K562 (cell line): ENCODE data around the gene GALNT12. TPM values are rescaled to one million over a fixed set of nuclear protein-coding genes. Genes with fewer than 3 reads are reported as not detected.

Source experiments
- ATAC-seq: fragments of 200-7000 bp; cut with Tn5 transposase; 3 replicates; pipeline ENCODE4 v1.9.1; 2020; ENCODE audit warnings: moderate library complexity
- BruUV-seq: library from RNA; stranded (reverse); fragments of 400-500 nt; replicated peaks from 2 replicates; lab custom pipeline; 2021; lab: Mats Ljungman, UMichigan
- CTCF ChIA-PET: fragments of 300-600 bp; formaldehyde crosslinking; extraction: SDS; loops from one replicate; lab custom pipeline; 2021; ENCODE audit warnings: low intra/inter-chr PET ratio; lab: Yijun Ruan, JAX
- POLR2A ChIA-PET: fragments of 300-600, 350-650 bp; sonication (Branson Sonifier 250); formaldehyde crosslinking; extraction: SDS; loops from one replicate; lab custom pipeline; 2021; ENCODE audit warnings: antibody characterized with exemption, inconsistent platforms; lab: Yijun Ruan, JAX
- DNase-seq, 4 experiments: peaks; one replicate each; pipeline versions ENCODE4 v3.0.0 to v3.0.0-alpha.2; 2011 to 2018; ENCODE audit warnings: low spot score in 3 of 4, mixed read lengths in 3 of 4; ENCODE audit errors: extremely low read depth in 1 of 4
- FAIRE-seq: peaks from 2 replicates; lab custom pipeline; 2011; peaks lifted over from hg19 to GRCh38; lab: Jason Lieb, UNC
- H2AFZ ChIP-seq: 2 replicates; pipeline ENCODE4 v1.6.0; 2011; ENCODE audit warnings: low read depth, low read length, control low read depth, inconsistent platforms
- H3K27ac ChIP-seq: fragments of 200-600 bp; 3 replicates; pipeline ENCODE4 v1.8.0; 2011; ENCODE audit warnings: low read depth, mild to moderate bottlenecking, control low read depth, inconsistent platforms, low read length, moderate library complexity, mixed read lengths; ENCODE audit errors: extremely low read depth
- H3K27me3 ChIP-seq, 2 experiments: fragments of 300-600 bp in 1 of 2; 2 replicates in 1 of 2; 3 replicates in 1 of 2; pipeline versions ENCODE4 v1.6.0 to v1.8.0; 2011; ENCODE audit warnings: inconsistent platforms in 2 of 2, low read length in 2 of 2, mild to moderate bottlenecking in 1 of 2, mixed read lengths in 1 of 2, moderate library complexity in 1 of 2; ENCODE audit not compliant: control insufficient read depth in 2 of 2, insufficient read depth in 2 of 2
- H3K36me3 ChIP-seq: fragments of 300-600 bp; 3 replicates; pipeline ENCODE4 v1.8.0; 2011; ENCODE audit warnings: mild to moderate bottlenecking, low read length, inconsistent platforms; ENCODE audit not compliant: control insufficient read depth, insufficient read depth
- H3K4me1 ChIP-seq, 2 experiments: fragments of 200-600 bp in 1 of 2; replicated peaks in 1 of 2; 2 replicates in 1 of 2; 3 replicates in 1 of 2; pipeline versions ENCODE4 v1.5.1 to v1.8.0; 2011; ENCODE audit warnings: inconsistent platforms in 2 of 2, low read length in 2 of 2, mild to moderate bottlenecking in 1 of 2, mixed read lengths in 1 of 2, moderate library complexity in 1 of 2; ENCODE audit not compliant: control insufficient read depth in 2 of 2, insufficient read depth in 2 of 2
- H3K4me2 ChIP-seq: 2 replicates; pipeline ENCODE4 v1.6.1; 2011; ENCODE audit warnings: low read length, control low read depth, inconsistent platforms, mixed read lengths; ENCODE audit not compliant: insufficient read depth
- H3K4me3 ChIP-seq: fragments of 200-600 bp; sonication (generic), shearing (Covaris generic); 2 replicates; pipeline ENCODE4 v1.5.1; 2016; ENCODE audit warnings: control low read depth, inconsistent platforms
- H3K79me2 ChIP-seq: fragments of 200-600 bp; 3 replicates; pipeline ENCODE4 v1.8.0; 2011; ENCODE audit warnings: low read length, inconsistent platforms; ENCODE audit not compliant: control insufficient read depth, insufficient read depth
- H3K9ac ChIP-seq, 2 experiments: 2 replicates each; pipeline versions ENCODE4 v1.6.0 to v1.6.1; 2011; ENCODE audit warnings: low read depth in 2 of 2, low read length in 2 of 2, control low read depth in 1 of 2, inconsistent platforms in 1 of 2, mild to moderate bottlenecking in 1 of 2, mixed read lengths in 1 of 2; ENCODE audit not compliant: insufficient read depth in 1 of 2
- H3K9me1 ChIP-seq: one replicate; pipeline ENCODE4 v1.6.0; 2011; ENCODE audit warnings: inconsistent platforms, mild to moderate bottlenecking, low read length, moderate library complexity; ENCODE audit not compliant: control insufficient read depth, insufficient read depth
- H3K9me3 ChIP-seq: replicated peaks from 2 replicates; pipeline ENCODE4 v1.5.1; 2011; ENCODE audit warnings: low read depth, low read length, inconsistent platforms; ENCODE audit not compliant: control insufficient read depth, insufficient read depth
- H4K20me1 ChIP-seq: replicated peaks from 2 replicates; pipeline ENCODE4 v1.6.1; 2011; ENCODE audit warnings: low read length, inconsistent platforms, mixed read lengths; ENCODE audit not compliant: control insufficient read depth, insufficient read depth
- CHD4 ChIP-seq: fragments of 200-600 bp; sonication (generic); IDR thresholded peaks from 3 replicates; pipeline ENCODE4 v1.6.1; 2012; ENCODE audit warnings: low read depth, mild to moderate bottlenecking, mixed read lengths, low read length, inconsistent platforms; ENCODE audit not compliant: insufficient read depth, insufficient replicate concordance, poor library complexity, severe bottlenecking
- EWSR1 ChIP-seq: fragments of 450-650 bp; IDR thresholded peaks from 2 replicates; pipeline ENCODE4 v1.6.1; 2018; ENCODE audit warnings: borderline replicate concordance, mild to moderate bottlenecking, low read depth, moderate library complexity; ENCODE audit not compliant: partially characterized antibody
- HDAC1 ChIP-seq, 2 experiments: fragments of 450-650 bp; IDR thresholded peaks; 2 replicates each; pipeline ENCODE4 v1.6.1; 2016 to 2017; ENCODE audit warnings: inconsistent platforms in 1 of 2, mild to moderate bottlenecking in 1 of 2, moderate library complexity in 1 of 2
- KAT7 ChIP-seq: sonication (generic); formaldehyde crosslinking; IDR thresholded peaks from 2 replicates; pipeline ENCODE4 v1.8.0; 2022; ENCODE audit warnings: missing genetic modification reagents, mild to moderate bottlenecking, borderline replicate concordance
- LCOR ChIP-seq: sonication (generic); formaldehyde crosslinking; IDR thresholded peaks from 2 replicates; pipeline ENCODE4 v1.8.0; 2022; ENCODE audit warnings: mild to moderate bottlenecking, missing genetic modification reagents
- MEIS2 ChIP-seq: fragments of 450-650 bp; IDR thresholded peaks from 2 replicates; pipeline ENCODE4 v1.6.1; 2014; ENCODE audit warnings: mild to moderate bottlenecking; ENCODE audit not compliant: partially characterized antibody
- MYBL2 ChIP-seq, 2 experiments: fragments of 450-650 bp in 1 of 2; sonication (generic) in 1 of 2; formaldehyde crosslinking in 1 of 2; IDR thresholded peaks; 2 replicates each; pipeline versions ENCODE4 v1.6.1 to v1.8.1; 2017 to 2022; ENCODE audit warnings: borderline replicate concordance in 1 of 2, inconsistent platforms in 1 of 2, low read depth in 1 of 2, mild to moderate bottlenecking in 1 of 2, missing genetic modification reagents in 1 of 2, moderate library complexity in 1 of 2
- RBM34 ChIP-seq: fragments of 200-400 bp; formaldehyde crosslinking; IDR thresholded peaks from 2 replicates; pipeline ENCODE4 v1.6.1; 2018; ENCODE audit warnings: low read length, borderline replicate concordance; ENCODE audit not compliant: insufficient read depth
- ZNF77 ChIP-seq: fragments of 250-450 bp; sonication (Bioruptor Pico); IDR thresholded peaks from 2 replicates; pipeline ENCODE4 v1.5.0; 2020
- WGBS: fragments of 100-300 bp; shearing (Covaris generic); methylation state at CpG from one replicate; pipeline ENCODE4 v1.1.6; 2016; ENCODE audit warnings: low coverage, mixed read lengths; ENCODE audit not compliant: insufficient coverage; ENCODE audit errors: missing lambda C conversion rate; 5-methylcytosine and 5-hydroxymethylcytosine counted together
- in situ Hi-C: fragments of 300-500 bp; cut with MboI; formaldehyde crosslinking; loops from 4 replicates; pipeline ENCODE4 v1.15.0; 2018; ENCODE audit warnings: inconsistent platforms, mixed read lengths
- intact Hi-C: fragments of 100-400 bp; cut with micrococcal nuclease; formaldehyde crosslinking; loops from 2 replicates; pipeline ENCODE4 v1.14.2; 2022
- polyA plus RNA-seq, 8 experiments: library from polyadenylated mRNA; depleted of rRNA in 4 of 8; stranded (reverse) in 5 of 8; unstranded in 3 of 8; fragments of >200 nt; fragmentation: Nextera tagmentation in 2 of 8; fragmentation: Illumina TruSeq in 1 of 8; extraction: Ambion mirVana in 2 of 8; extraction: Trizol in 1 of 8; gene quantifications; 2 replicates each; pipeline versions ENCODE4 v1.2.1 to v1.2.3, GENCODE V29; 2011 to 2014; ENCODE audit warnings: inconsistent platforms in 1 of 8, missing spikeins in 1 of 8
- total RNA-seq, 7 experiments: library from RNA; depleted of rRNA in 6 of 7; stranded (reverse); fragments of >200 nt in 6 of 7; fragmentation: Illumina TruSeq in 2 of 7; extraction: Trizol in 2 of 7; gene quantifications; 2 replicates each; pipeline versions ENCODE4 v1.2.1 to v1.2.3, GENCODE V29; 2011 to 2021; ENCODE audit warnings: low replicate concordance in 1 of 7
- TF ChIP-seq, protein P1 (sequence below): fragments of 200-800 bp; sonication (Bioruptor generic); IDR thresholded peaks from 2 replicates; pipeline ENCODE4 v1.6.1; 2017; ENCODE audit warnings: missing genetic modification characterization, missing compliant biosample characterization

GALNT12 gene
- total and polyA plus RNA-seq, 9 of the 15 experiments (the other 6 are each of a cell fraction or from before 2014, with no cell fraction given) = 29.7 to 82.9 (median 44.2) TPM

DNA sequence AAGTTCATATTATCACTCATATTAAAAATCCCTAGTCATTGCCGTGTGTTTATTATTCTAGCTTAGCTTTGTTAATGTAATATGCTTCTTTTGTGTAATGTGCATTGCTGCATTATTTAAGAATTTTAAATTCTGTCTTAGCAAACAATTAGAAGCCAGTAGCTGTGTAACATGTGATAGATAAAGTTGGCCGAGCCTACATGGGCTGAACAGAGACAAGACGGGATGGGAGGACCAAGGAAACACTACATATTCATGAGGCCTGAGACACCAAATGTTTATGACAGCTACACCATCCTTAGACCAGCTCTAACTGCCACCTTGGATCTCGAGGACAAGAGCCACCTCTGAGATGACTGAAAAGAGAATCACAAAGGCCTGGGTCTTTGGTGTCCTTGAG is 85.2 kb downstream of the GALNT12 start:
- H3K4me2 ChIP-seq = no peak overlapping the region
- no TSS peak for BruUV-seq
- H3K4me3 ChIP-seq = no peak overlapping the region
- in situ Hi-C loops = no loop called here
- DNase-seq = no peak
- 0 out of 2 replicates have a peak, but pooled peaks cover 3% of the 10 kb centered on the region for H3K9me3 ChIP-seq
- intact Hi-C loops = no loop called here
- POLR2A ChIA-PET = interaction anchor here (0.6 to 1.3 kb wide), 3 partner anchors 16 to 280 kb away, joined by 3 to 4 read pairs (median 3); no protein-coding TSS in a partner anchor
- H3K79me2 ChIP-seq = no peaks in the 10 kb centered on the region
- 35% methylated on average over 4 of the region's 4 CpGs for WGBS
- no peaks in the 10 kb centered on the region for H3K27me3 ChIP-seq
- peak overlapping the region; percentile 27 for H2AFZ ChIP-seq
- no peaks in the 10 kb centered on the region for H4K20me1 ChIP-seq
- peak; percentile 39; the same call in 1 of the 3 replicates for ATAC-seq
- H3K36me3 ChIP-seq = no peaks in the 10 kb centered on the region
- H3K9me1 ChIP-seq = no peaks in the 10 kb centered on the region
- H3K4me1 ChIP-seq = peaks cover 0 to 23% of the 10 kb centered on the region in 2 experiments; a peak in 4 of 5 replicates
- no peak overlapping the region for H3K27ac ChIP-seq
- FAIRE-seq = no peak
- no peak for TF ChIP-seq MYBL2 (IDR thresholded peaks at IDR 0.05; ENCODE audit: low read depth)
- no peak for TF ChIP-seq MYBL2 (CRISPR knock-in tag; IDR thresholded peaks at IDR 0.05; ENCODE audit: borderline replicate concordance)
- TF ChIP-seq, protein P1, sequence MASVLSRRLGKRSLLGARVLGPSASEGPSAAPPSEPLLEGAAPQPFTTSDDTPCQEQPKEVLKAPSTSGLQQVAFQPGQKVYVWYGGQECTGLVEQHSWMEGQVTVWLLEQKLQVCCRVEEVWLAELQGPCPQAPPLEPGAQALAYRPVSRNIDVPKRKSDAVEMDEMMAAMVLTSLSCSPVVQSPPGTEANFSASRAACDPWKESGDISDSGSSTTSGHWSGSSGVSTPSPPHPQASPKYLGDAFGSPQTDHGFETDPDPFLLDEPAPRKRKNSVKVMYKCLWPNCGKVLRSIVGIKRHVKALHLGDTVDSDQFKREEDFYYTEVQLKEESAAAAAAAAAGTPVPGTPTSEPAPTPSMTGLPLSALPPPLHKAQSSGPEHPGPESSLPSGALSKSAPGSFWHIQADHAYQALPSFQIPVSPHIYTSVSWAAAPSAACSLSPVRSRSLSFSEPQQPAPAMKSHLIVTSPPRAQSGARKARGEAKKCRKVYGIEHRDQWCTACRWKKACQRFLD (CRISPR knock-in tag) = 0 out of 2 replicates have a peak, but pooled peaks have one; percentile 48
- CTCF ChIA-PET = no interaction called here
- H3K9ac ChIP-seq = no peak overlapping the region

DNA sequence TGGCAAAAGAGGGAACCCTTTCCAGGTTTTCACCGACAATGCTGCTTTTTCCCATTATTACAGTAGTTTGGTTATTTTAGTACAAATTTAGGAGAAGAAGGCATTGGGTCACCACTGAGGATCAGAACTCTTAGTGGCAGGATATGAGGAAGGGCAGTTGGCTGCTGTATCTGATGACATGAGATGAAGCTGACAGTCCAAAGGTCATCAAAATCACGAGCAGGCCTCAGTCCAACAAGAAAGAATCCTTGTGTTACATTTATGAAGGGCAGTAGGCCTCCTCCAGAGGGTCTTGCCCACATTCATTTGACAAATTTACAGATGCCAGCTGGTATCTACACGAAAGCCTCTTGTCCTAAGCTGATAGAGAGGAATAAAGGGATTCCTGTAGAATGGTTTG is 86.7 kb downstream of the GALNT12 start:
- in situ Hi-C loops = no loop called here
- no TSS peak for BruUV-seq
- H3K9me1 ChIP-seq = no peaks in the 10 kb centered on the region
- peaks cover 0 to 9% of the 10 kb centered on the region in 2 experiments; a peak in 4 of 5 replicates for H3K4me1 ChIP-seq
- no peaks in the 10 kb centered on the region for H4K20me1 ChIP-seq
- no peak overlapping the region for H3K9ac ChIP-seq
- ATAC-seq (no peak), FAIRE-seq (no peak)
- CTCF ChIA-PET = no interaction called here
- H2AFZ ChIP-seq = no peak overlapping the region
- 35% methylated on average over 3 of the region's 3 CpGs for WGBS
- POLR2A ChIA-PET = no interaction called here
- H3K4me2 ChIP-seq = no peak overlapping the region
- TF ChIP-seq RBM34 (no peak), KAT7 (CRISPR knock-in tag) (no peak), MEIS2 (no peak), ZNF77 (CRISPR knock-in tag) (no peak), HDAC1 (IDR thresholded peaks at IDR 0.05) (no peak), LCOR (CRISPR knock-in tag) (no peak), CHD4 (no peak), EWSR1 (no peak)
- TF ChIP-seq, all 486 proteins: peak for 0
- 0 out of 2 replicates have a peak, but pooled peaks cover 3% of the 10 kb centered on the region for H3K9me3 ChIP-seq
- H3K36me3 ChIP-seq = no peaks in the 10 kb centered on the region
- intact Hi-C loops = no loop called here
- no peak for DNase-seq
- no peaks in the 10 kb centered on the region for H3K27me3 ChIP-seq
- no peaks in the 10 kb centered on the region for H3K79me2 ChIP-seq
- no peak overlapping the region for H3K27ac ChIP-seq
- H3K4me3 ChIP-seq = no peak overlapping the region
